ENCODE results near the gene HSPA9. TPM values are rescaled to one million over a fixed set of nuclear protein-coding genes. Genes with fewer than 3 reads are reported as not detected.

The HSPA9 gene
- polyA plus RNA-seq, 2 of the 4 experiments (the other 2 are of a cell fraction), result 417 to 615 TPM

GRCh38 chr5:138560971-138561370 lies 14.2 kb downstream of the HSPA9 start:
- no peak overlapping the region for H3K4me2 ChIP-seq
- H3K4me1 ChIP-seq, result peaks cover 6% of the 10 kb centered on the region; the same call in 1 of the 3 replicates
- FAIRE-seq, result no peak
- ChIA-PET CTCF (no interaction called here), POLR2A (interaction anchor here (1.1 kb wide), 1 partner anchor 9 kb away, joined by 3 read pairs; no protein-coding TSS in a partner anchor)
- DNase-seq (ENCODE audit: low read depth in 1 of 2, low spot score in 1 of 2), result no peak
- 93% methylated on average over 6 of the region's 6 CpGs for WGBS (ENCODE audit: missing lambda C conversion rate)
- TF ChIP-seq EHF (CRISPR knock-in tag; IDR thresholded peaks at IDR 0.05) (no peak), RAD21 (conservative IDR thresholded peaks at IDR 0.05 in 1 of 2, IDR thresholded peaks at IDR 0.05 in 1 of 2) (no peak), BCL3 (IDR thresholded peaks at IDR 0.05) (no peak), ESRRA (IDR thresholded peaks at IDR 0.05; ENCODE audit: borderline replicate concordance, low read length) (no peak), MAX (IDR thresholded peaks at IDR 0.05) (no peak), USF2 (IDR thresholded peaks at IDR 0.05) (no peak), TFCP2L1 (CRISPR knock-in tag; IDR thresholded peaks at IDR 0.05) (no peak), EP300 (IDR thresholded peaks at IDR 0.05) (no peak), NFE2L2 (conservative IDR thresholded peaks at IDR 0.05; ENCODE audit: low read length) (no peak), KDM1A (IDR thresholded peaks at IDR 0.05; ENCODE audit: low read depth) (no peak), SREBF2 (IDR thresholded peaks at IDR 0.05) (no peak), CBX8 (IDR thresholded peaks at IDR 0.05) (no peak), GATA3 (IDR thresholded peaks at IDR 0.05; ENCODE audit: borderline replicate concordance) (no peak), CTCF (IDR thresholded peaks at IDR 0.05) (no peak), E2F6 (IDR thresholded peaks at IDR 0.05; ENCODE audit: borderline replicate concordance, low read depth) (no peak), CHD2 (IDR thresholded peaks at IDR 0.05; ENCODE audit: low read length, partially characterized antibody) (no peak), ZC3H11A (IDR thresholded peaks at IDR 0.05) (no peak), POLR2AphosphoS2 (conservative IDR thresholded peaks at IDR 0.05; ENCODE audit: low read length) (no peak)
- TF ChIP-seq, protein P1, sequence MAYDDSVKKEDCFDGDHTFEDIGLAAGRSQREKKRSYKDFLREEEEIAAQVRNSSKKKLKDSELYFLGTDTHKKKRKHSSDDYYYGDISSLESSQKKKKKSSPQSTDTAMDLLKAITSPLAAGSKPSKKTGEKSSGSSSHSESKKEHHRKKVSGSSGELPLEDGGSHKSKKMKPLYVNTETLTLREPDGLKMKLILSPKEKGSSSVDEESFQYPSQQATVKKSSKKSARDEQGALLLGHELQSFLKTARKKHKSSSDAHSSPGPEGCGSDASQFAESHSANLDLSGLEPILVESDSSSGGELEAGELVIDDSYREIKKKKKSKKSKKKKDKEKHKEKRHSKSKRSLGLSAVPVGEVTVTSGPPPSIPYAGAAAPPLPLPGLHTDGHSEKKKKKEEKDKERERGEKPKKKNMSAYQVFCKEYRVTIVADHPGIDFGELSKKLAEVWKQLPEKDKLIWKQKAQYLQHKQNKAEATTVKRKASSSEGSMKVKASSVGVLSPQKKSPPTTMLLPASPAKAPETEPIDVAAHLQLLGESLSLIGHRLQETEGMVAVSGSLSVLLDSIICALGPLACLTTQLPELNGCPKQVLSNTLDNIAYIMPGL (CRISPR knock-in tag; IDR thresholded peaks at IDR 0.05; ENCODE audit: borderline replicate concordance), result no peak
- H3K27ac ChIP-seq, result no peak overlapping the region
- no peak overlapping the region for H3K4me3 ChIP-seq
- no peaks in the 10 kb centered on the region for H3K9me3 ChIP-seq
- no peak for ATAC-seq

DNA sequence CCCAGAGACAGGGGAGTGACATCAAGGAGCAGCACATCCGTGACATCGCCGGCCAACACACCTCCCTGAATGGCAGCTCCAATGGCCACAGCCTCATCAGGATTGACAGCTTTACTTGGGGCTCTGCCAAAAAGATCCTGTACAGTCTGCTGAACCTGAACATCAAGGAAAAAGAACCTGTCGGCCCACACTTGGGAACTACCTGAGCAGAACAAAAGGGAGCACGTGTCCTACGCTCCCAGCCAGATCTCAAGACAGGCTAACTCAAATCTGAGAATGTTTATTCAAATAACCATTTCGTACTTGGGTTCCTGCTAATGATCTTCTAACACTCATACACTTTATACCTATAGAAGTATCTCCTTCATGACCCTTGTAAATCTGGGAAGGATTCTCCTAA lies 15.3 kb downstream of the HSPA9 start:
- no peak for FAIRE-seq
- Histone ChIP-seq H3K4me2 (no peak overlapping the region), H3K9me3 (no peaks in the 10 kb centered on the region), H3K27ac (no peak overlapping the region), H3K4me1 (peaks cover 6% of the 10 kb centered on the region; the same call in 1 of the 3 replicates), H3K4me3 (no peak overlapping the region)
- TF ChIP-seq FOSL2 (IDR thresholded peaks at IDR 0.05) (no peak), FOSL2 (CRISPR knock-in tag; IDR thresholded peaks at IDR 0.05) (no peak), CBX2 (IDR thresholded peaks at IDR 0.05; ENCODE audit: borderline replicate concordance, low read depth) (no peak), ZSCAN20 (CRISPR knock-in tag; IDR thresholded peaks at IDR 0.05) (no peak), RARB (CRISPR knock-in tag; IDR thresholded peaks at IDR 0.05) (no peak), ZNF302 (CRISPR knock-in tag; IDR thresholded peaks at IDR 0.05) (no peak), POLR2AphosphoS2 (conservative IDR thresholded peaks at IDR 0.05; ENCODE audit: low read length) (no peak), CTCF (IDR thresholded peaks at IDR 0.05) (no peak), ATOH8 (CRISPR knock-in tag; IDR thresholded peaks at IDR 0.05; ENCODE audit: low read depth) (no peak)
- ChIA-PET CTCF (interaction anchor here (2.0 kb wide), 1 partner anchor 12 kb away, joined by 7 read pairs; no protein-coding TSS in a partner anchor), POLR2A (no interaction called here)
- 91% methylated on average over 7 of the region's 7 CpGs for WGBS (ENCODE audit: missing lambda C conversion rate)
- no peak for DNase-seq (ENCODE audit: low read depth in 1 of 2, low spot score in 1 of 2)
- peak; percentile 9 to 37; a peak in 4 of 6 replicates for ATAC-seq
